Astrocyte of the spinal cord (primary cell): ENCODE results near the gene SGCA.

Experiments used
- DNase-seq: peaks from one replicate; pipeline ENCODE4 v3.0.0; 2011; ENCODE audit warnings: low read depth, low spot score
- H3K4me3 ChIP-seq: 2 replicates; pipeline ENCODE4 v1.5.1; 2011; ENCODE audit warnings: low read depth, mild to moderate bottlenecking, low read length, moderate library complexity
- CTCF ChIP-seq: IDR thresholded peaks from 2 replicates; pipeline ENCODE4 v1.5.1; 2012; ENCODE audit warnings: low read depth, mild to moderate bottlenecking, low read length, inconsistent platforms
- in situ Hi-C: cut with HindIII; loops from 2 replicates; pipeline ENCODE4 v1.10.0; 2017; ENCODE audit warnings: low sequenced_read_pairs

The SGCA gene

DNA sequence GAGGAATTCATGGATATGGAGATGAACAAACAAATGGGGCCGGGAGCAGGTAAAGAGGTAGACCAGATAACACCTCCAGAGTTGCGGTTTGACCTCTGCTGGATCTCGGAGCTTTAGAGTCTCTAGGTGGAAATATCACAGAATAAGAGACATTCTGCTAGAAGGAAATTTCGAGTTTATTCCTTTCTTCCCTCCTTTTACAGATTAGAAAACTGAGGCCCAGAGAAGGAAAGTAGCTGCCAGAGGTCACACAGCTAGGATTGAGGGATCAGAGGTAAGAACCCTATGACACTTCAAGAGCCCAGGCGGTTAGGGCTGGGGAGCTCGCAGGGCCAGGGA, 43.3 kb downstream of the SGCA start:
- in situ Hi-C loops: no loop called here
- DNase-seq: no peak
- H3K4me3 ChIP-seq: no peak overlapping the region
- no peak for TF ChIP-seq CTCF

- TF ChIP-seq CTCF: no peak
- in situ Hi-C loops: no loop called here
- DNase-seq: peak; percentile 99
- peak overlapping the region; percentile 18 for H3K4me3 ChIP-seq
Observed at GRCh38 chr17:50209472-50210239, 43.9 kb downstream of the SGCA start.

GRCh38 chr17:50210240-50211225, 44.7 kb downstream of the SGCA start:
- peak; percentile 99 for DNase-seq
- in situ Hi-C loops: no loop called here
- no peak for TF ChIP-seq CTCF
- peak overlapping the region; percentile 18 for H3K4me3 ChIP-seq

DNA sequence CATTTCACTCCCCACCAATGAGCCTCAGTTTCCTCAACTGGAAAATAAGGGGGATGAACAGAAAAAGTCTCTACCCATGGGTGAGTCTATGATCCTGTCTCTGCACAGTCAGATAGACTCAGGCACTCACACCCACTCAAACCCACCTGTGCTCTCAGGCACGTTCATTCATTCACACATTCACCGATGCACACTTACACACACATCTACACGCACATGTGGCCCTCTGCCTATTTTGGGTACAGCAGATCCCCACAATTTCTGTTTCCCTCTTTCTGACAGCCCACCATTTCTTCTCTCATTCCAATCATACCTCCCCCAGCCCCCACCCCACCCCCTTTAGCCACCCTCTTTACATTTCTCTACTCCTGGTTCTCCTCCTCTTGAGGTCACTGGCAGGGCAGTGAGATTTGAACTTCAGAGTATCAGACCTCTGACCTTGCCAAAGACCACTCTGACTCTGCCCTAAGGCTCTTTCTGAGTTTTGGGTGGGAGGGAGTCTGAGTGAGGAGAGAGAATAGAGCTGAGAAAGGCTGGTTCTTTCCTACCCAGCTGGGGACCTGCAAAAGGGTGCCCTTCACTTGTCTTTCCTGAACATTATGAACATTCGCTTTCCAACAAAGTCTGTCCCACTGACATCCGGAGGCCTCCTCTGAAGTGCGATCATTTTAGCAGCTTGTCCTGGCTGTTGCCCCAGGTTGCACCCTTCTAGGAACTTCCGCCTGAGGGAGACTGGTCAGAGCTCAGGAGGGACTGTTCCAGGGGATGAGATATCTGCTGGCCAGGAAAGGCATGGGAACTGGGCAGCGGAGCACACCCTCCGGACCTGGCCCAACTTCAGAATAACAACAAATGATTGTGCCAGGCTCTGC, 45.7 kb downstream of the SGCA start:
- no peak overlapping the region for H3K4me3 ChIP-seq
- DNase-seq: no peak
- no peak for TF ChIP-seq CTCF
- in situ Hi-C loops: no loop called here

GRCh38 chr17:50212121-50212843, 46.5 kb downstream of the SGCA start:
- H3K4me3 ChIP-seq: no peak overlapping the region
- DNase-seq: peak; percentile 72
- in situ Hi-C loops: no loop called here
- no peak for TF ChIP-seq CTCF
